GM18507 (cell line): Measurements from ENCODE around the gene LCN1.

Source experiments
- DNase-seq: peaks from one replicate; pipeline ENCODE4 v3.0.0; 2011; ENCODE audit warnings: low read depth; ENCODE audit not compliant: insufficient read length; ENCODE audit errors: extremely low spot score
- FAIRE-seq: peaks from 2 replicates; lab custom pipeline; 2011; peaks lifted over from hg19 to GRCh38; lab: Jason Lieb, UNC

Gene LCN1

DNA sequence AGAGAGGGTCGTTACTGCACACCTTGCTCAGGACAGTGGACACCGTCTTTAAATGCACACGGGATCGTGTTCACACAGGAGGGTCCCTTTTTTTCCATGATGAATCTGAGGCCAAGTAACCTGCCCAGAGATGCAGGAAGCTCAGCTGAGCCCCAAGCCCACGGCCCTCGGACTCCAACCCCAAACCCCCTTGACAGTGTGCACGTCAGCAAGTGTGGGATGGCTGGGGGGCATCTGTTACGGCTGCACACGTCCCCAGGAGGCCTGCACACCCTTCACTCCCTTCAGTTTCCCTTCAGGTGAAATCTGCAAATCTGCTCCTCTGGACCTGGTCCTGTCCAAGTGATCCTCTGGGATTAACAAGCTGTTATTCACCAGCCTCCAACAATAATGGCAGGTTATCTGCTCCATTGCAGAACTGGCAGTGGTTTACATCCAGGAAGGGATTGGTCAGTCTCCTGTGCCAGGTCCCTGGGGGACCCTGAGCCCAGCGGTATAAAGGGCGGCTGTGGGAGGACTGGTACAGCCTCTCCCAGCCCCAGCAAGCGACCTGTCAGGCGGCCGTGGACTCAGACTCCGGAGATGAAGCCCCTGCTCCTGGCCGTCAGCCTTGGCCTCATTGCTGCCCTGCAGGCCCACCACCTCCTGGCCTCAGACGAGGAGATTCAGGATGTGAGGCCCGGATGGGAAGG is at the start of gene LCN1:
Gene LCN1 (plus strand): TSS at position 525 of the 692 bp plus-strand sequence. CDS start 58 bp downstream, at position 583.
- FAIRE-seq, result no peak
- DNase-seq, result no peak

DNA sequence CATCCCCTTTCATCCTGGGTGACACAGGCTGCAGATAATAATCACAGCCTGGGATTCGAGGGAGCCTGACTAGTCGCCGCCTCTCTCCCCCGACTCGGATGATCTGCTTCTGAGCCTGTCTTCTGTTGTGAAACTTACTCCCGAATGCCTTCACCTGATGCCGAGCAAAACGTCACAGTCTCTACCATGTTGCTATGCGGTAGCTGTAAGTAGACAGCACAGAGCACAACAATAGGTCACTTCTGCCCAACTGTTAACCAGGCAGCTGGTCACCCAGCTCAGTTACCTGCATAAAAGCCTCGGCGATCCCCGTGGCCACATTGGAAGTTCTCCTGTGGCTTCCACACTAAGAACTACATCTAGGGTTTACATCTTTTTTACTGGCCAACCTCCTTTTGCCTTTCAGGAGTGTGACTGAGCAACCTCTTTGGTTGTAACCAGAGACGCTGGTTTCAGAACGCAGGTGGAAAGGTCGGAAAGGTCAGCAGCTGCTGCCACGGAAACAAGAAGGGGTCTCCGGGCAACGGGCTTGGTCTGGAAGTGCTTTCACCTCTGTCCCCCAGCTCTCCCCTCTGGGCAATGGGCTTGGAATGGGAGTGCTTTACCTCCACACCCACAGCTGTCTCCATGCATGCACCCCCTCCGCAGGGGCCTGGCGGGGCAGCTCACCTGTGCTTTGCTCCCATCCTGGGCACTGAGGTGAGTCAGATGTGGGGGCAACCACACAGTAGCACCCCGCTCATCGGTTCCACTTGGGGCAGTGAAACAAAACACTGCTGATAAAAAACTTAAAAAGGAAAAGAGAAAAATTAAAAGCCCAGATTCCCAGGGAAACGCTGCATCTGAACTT is 49.2 kb upstream of the LCN1 start:
- FAIRE-seq (no peak), DNase-seq (no peak)

DNA sequence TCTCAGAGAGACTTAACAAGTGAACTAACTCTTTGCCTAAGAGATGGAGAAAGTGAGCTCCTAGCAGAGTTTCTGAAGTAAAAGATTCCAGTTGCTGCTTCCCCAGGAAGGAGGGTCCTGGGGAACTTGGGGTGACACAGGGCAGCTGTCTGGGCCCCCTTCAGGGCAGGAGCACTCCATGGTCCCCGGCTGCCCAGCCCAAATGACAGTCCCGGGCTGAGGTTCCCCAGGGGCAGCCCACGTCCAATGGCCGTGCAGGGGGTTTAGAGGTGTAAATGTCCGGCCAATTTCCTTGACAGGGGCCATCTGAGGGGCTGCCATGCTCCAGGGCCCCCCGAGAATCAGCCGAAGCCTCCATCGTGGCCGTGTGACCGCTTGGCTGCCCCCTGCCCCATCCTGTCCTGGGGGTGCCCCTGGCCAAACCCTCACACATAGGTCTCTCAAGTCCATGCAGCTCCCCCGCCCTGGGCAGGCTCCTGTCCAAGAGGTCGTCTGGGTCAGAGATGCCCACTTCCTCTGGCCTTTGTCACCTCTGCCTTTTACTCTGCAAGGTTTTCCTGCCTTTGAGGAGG is 47.2 kb upstream of the LCN1 start:
- FAIRE-seq (no peak), DNase-seq (no peak)

DNA sequence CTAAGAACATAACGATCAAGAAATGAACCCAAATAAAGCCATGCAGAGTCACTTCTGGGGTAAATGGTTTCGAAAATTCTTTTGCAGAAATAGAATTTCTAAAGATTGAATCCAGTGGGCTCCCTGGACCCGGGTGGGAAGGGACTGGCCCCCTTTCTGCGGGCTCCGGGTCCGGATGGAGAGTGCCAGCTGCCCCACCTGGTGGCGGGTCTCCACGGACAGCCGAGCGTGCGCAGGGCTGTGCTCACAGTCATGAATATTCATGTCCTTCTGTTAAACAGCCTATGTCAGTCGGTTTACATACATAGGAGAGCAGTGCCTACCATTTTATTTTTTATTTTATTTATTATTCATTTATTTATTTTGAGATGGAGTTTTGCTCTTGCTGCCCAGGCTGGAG is 46.3 kb upstream of the LCN1 start:
- no peak for DNase-seq
- no peak for FAIRE-seq

DNA sequence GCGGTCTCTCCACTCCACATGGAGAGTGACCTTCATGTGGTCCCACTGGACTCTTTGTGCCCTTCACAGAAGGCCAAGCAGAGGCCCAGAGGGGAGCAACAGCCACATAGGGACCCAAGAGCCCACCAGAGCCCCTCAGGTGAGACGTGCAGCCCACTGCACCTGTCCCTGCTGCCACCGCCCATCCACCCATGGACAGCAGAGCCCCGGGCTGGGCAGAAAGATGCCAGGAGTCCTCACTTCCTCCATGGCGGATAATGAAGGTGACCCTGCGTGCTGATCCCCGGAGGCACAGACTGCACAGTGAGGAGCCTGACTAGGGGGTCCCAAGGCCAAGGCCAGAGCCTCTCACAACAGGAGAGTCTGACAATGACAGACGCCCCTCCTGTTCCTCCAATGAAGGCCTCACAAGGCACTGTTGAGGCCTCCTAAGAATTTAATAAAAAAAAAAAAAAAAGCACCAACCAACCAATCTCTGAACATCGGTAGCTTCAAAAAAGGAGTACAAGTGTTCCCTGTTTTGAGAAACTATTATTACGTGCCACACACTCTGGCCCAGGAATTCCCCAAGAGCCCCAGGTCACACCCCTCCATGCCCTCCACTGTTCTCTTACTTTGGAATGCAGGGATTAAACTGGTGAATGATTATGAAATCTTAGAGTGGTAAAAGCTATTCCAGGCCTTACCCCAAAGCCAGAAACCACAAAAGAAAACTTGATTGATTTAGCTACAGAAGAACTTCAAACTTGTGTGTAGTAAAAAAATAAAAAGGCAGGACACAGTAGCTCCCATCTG is 44.5 kb upstream of the LCN1 start:
- FAIRE-seq (no peak), DNase-seq (no peak)

DNA sequence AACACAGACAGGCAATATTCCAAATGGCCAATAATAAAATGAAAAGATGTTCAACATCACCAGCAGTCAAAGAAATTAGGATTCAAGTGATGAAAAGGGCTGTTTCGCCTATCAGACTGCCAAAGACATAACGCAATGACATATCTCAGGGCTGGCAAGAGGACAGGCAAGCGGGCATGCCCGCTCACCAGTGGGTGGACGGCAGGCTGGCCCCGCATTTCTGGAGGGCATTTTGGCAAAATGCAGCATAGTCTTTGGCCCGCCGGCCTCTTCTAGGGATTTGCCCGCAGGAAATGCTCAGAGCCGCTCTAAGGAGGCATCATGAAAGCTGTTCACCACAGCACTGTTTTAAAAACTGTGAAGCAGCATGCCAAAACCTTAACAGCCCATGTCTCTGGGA is 43.0 kb upstream of the LCN1 start:
- DNase-seq, result no peak
- FAIRE-seq, result no peak

DNA sequence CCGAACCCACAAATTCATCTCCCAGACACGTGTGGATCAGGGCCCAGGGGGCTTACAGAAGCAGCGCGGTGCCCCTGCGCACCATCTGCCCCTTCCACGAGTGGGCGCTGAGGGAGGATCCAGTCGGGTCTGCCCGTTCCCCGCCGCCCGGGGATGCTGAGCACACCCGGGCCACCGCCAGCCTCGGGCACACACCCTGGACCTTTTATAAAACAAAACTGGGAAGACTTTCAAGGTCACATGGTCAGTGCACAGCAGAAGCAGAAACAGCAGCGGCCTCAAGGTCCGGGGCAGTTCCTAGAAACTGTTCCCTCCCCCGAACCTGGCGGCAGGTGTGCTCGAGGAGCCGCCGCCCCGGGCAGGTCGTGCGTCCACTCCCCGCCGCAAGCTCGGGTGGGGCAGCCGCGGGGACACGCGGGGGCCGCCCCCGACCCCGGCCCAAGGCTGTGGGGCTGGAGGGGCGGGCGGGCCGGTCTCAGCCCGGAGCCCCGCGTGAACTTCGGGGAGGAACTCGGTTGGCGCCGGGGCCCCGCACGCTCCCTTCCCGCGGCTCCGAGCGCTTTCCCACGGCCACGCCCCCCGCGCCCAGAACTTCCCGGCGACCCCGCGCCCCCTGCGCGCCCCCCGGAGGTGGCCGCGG is 42.3 kb upstream of the LCN1 start:
- DNase-seq (no peak), FAIRE-seq (no peak)

DNA sequence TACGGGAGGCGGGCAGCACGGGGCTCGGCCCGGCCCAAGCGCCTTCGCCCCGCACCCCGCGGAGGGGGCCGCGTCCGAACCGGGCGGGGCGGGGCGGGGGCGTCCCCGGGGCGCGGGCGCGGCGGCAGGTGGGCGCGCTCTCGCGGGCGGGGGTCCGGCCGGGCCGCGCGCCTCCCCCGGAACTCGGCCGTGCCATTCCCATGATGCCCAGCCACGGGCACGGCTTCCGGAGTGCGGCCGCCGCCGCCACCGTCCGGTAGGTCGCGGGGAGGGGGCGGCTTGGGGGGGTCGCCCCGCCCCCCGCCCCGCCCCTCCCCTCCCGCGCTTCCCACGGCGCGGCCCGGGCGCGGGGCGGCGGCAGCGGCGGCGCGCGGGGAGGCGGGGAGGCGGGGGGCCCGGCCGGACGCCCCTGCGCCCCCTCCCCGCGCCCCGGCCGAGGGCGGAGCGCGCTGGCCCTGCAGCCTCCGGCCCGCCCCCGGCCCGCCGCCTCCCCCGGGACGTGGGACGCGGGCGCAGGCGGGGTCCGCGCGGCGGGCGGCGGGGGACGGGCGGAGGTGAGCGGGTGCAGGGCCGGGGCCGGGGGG is 41.7 kb upstream of the LCN1 start, which contains the start of gene PPP1R26:
Gene PPP1R26 (plus strand): TSS at position 314 of the 584 bp plus-strand sequence. CDS start 4,729 bp downstream, outside the sequence.
- no peak for FAIRE-seq
- no peak for DNase-seq

DNA sequence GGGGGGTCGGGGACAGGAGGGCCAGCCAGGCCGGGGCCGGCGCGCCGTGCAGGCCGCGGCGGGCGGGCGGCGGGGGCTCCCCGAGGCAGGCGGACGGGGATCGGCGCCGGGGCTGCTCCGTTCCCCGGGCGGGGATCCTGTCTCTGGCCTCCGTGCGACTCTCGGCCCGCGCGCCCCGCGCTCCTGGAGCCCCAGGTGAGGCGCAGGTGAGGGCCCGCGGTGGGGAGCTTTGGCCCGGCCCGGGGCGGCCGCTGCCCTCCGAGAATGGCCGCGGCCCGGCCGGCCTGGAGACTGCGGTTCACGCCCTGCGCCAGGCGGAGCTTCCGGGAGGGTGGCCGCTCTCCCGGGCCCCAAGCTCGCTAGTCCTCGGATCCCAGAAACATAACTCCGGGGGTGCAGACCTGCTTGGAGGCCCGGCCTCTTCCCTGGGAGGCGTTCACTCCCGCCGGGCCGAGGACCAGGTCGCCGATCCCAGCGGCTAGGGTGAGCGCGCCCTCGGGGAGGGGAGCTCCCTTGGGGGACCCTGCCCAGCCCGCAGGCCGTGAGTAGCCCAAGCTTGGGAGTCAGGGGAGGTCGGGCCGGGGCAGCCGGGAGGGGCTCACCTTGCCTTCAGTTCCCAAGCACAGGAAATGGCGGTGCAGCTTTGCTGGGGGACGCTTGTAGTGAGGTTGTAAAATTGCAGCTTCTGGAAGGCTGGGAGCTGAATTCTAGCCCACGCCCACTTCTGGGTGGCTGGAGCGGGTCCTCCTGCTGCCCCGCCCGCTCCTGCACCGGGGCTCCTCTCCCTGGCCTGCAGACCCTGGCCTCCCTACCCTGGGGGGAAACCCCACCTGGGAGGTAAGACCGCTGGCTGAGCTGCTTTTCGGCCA is 40.9 kb upstream of the LCN1 start:
- FAIRE-seq, result peak; percentile 12

DNA sequence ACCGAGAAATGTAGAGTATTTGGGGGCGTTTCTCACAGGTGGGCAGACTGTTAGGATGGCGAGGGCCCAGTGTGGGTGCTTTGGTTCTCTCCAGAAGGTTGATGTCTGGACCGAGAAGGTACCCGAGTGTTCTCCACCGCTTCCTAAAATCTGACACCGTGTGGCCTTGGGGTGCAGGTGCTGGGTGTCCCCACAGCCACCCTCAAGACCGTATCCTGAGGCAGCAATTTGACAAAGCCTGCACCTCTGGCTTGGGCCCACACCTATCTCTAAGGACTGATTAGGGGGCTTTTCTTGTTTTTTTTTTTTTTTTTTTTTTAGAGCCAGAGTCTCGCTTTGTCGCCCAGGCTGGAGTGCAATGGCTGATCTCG is 40.3 kb upstream of the LCN1 start:
- no peak for FAIRE-seq
- no peak for DNase-seq

More for the DNA sequence above, 40.9 kb upstream of the LCN1 start:
- DNase-seq, result no peak

DNA sequence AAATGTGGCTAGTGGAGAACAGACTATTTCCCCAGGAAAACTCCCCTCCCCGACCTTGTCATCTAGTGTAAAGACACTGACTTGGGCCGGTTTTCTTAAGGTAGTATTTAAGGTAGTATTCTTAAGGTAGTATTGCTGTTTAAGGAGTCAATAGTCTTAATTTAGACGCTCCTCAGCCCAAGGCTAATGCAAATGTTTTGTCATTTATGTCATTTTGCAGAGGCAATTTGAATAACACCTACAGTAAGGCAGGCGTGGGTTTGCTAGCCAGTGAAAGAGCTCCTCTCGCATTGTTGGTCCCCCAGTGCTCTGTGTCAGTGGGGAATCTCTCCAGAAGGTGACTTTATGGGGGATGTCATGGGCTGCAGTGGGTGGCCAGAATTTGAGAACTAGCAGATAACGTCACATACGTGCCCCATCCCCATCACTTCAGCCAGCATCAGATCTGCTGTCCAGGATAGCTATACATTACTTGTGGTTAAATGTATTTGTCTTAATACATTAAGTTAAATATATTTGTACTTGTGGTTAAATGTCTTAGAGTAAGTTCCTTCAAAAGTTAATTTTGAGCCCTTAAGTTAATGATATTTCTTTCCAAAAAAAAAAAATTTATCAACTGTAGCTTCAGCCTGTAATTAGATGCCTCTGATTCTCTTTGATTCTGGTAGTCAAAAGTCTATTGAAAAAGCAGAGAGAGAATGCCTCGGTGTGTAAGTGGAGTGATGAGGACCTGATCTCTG is 39.1 kb upstream of the LCN1 start:
- no peak for FAIRE-seq

DNA sequence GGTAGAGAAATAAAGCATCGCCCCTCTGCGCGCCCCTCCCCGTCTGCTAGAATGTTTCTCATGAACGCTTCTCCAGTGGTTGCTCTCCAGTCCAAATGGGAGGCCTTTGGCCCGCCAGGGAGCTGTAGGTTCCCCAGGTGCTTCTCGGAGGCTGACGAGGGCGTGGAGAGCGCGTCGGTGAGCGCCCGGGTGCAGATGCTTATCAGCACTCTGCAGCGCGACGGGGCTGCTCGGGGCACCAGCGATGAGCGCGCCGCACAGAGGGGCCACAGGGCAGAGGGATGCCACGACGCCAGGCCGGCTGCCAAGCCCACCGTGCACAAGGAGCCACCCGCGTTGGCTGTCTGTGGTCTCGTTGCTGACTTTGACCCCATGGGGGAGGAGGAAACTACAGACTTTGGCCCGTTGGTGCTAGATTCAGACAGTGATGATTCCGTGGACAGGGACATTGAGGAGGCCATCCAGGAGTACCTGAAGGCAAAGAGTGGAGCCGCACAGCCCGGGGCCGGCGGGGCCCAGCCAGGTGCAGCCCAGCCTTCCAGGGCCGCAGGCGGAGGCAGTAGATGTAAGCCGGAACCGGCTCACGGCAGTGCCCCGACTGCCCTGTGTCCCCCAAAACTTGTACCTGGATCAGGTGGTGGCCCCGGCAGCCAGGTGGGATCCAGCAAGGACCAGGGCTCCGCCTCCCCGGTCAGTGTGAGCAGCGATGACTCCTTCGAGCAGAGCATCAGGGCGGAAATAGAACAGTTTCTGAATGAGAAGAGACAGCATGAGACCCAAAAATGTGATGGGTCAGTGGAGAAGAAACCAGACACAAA is 36.6 kb upstream of the LCN1 start:
- DNase-seq (no peak), FAIRE-seq (no peak)

More for the DNA sequence above, 39.1 kb upstream of the LCN1 start:
- DNase-seq, result no peak

DNA sequence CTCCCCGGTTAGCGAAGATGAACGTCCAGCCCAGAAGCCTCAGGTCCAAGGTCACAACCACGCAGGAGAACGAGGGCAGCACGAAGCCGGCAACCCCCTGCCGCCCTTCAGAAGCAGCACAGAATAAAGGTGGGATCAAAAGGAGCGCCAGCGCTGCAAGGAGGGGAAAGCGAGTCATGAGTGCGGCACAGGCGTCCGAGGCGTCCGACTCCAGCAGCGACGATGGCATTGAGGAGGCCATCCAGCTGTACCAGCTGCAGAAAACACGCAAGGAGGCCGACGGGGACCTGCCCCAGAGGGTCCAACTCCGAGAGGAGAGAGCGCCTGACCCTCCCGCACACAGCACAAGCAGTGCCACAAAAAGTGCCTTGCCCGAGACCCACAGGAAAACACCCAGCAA is 35.9 kb upstream of the LCN1 start:
- FAIRE-seq (no peak), DNase-seq (no peak)

DNA sequence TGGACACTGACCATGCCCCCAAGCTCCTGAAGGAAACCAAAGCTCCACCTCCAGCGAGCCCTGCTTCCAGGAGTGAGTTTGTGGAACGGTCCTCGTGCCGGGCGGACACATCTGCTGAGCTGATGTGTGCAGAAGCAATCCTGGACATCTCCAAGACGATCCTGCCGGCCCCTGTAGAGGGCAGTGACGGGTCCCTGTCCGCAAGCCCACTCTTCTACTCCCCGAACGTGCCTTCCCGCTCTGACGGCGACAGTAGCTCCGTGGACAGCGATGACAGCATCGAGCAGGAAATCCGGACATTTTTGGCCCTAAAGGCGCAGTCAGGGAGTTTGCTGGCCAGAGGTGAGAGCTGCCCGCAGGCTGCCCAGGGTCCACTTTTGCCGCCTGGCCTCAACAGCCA is 35.4 kb upstream of the LCN1 start:
- no peak for DNase-seq

DNA sequence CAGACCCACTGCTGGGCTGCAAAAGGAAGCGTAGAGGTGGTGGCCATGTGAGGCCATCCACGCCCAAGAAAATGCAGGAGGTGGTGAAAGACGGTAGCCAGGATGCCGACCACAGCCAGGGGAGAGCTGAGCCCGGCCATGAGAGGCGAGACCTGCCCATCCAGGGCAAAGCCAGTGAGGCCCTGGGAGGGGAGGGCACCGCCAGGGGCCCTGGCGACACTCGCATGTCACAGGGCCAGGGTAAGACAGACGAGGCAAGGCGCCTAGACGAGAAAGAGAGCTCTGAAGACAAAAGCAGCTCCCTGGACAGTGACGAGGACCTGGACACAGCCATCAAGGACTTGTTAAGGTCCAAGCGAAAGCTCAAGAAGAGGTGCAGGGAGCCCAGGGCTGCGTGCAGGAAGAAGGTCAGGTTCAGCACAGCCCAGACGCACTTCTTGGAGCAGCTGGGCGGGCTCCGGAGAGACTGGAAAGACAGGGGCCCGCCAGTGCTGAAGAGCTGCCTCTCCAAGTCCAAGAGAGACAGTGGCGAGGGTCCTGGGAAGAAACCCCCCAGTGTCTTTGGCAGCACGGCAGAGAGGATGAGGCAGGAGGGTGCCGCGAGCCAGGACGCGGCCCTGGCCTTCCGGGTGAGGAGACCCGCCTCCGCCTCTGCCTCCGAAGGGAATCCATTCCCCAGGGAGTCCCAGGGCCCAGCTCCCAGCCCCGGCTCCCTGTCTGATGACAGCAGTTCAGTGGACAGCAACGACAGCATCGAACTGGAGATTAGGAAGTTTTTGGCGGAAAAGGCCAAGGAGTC is 34.8 kb upstream of the LCN1 start:
- no peak for DNase-seq
- no peak for FAIRE-seq

More for the DNA sequence above, 35.4 kb upstream of the LCN1 start:
- FAIRE-seq, result no peak
